GM12878 (cell line): Measurements from ENCODE around the gene CA6. TPM values are rescaled to one million over a fixed set of nuclear protein-coding genes. Genes with fewer than 3 reads are reported as not detected.

ENCODE experiments used
- BRCA1 ChIP-seq: IDR thresholded peaks from 2 replicates; pipeline ENCODE4 v1.6.1; 2011; ENCODE audit warnings: low read depth, low read length, improper control_type of control experiment
- CBX5 ChIP-seq: sonication (generic); IDR thresholded peaks from 2 replicates; pipeline ENCODE4 v1.6.1; 2016; ENCODE audit warnings: low read depth, moderate library complexity, mild to moderate bottlenecking, inconsistent platforms
- CUX1 ChIP-seq: IDR thresholded peaks from 2 replicates; pipeline ENCODE4 v1.6.1; 2012; ENCODE audit warnings: improper control_type of control experiment, low read depth, low read length; ENCODE audit not compliant: insufficient replicate concordance
- DPF2 ChIP-seq: fragments of 450-650 bp; IDR thresholded peaks from 2 replicates; pipeline ENCODE4 v1.6.1; 2017; ENCODE audit warnings: mild to moderate bottlenecking
- HCFC1 ChIP-seq: fragments of 150-350 bp; IDR thresholded peaks from 2 replicates; pipeline ENCODE4 v1.6.1; 2014; ENCODE audit warnings: low read length
- IKZF1 ChIP-seq: fragments of 450-650 bp; conservative IDR thresholded peaks from 2 replicates; pipeline ENCODE4 v1.6.1; 2017; ENCODE audit warnings: antibody characterized with exemption, mild to moderate bottlenecking
- NBN ChIP-seq: fragments of 450-650 bp; IDR thresholded peaks from 2 replicates; pipeline ENCODE4 v1.6.1; 2016
- NR2F1 ChIP-seq: fragments of 450-650 bp; conservative IDR thresholded peaks from 2 replicates; pipeline ENCODE4 v1.6.1; 2017; ENCODE audit warnings: mild to moderate bottlenecking
- RFX5 ChIP-seq: IDR thresholded peaks from 2 replicates; pipeline ENCODE4 v1.6.1; 2011; ENCODE audit warnings: low read depth, low read length, improper control_type of control experiment
- SMAD1 ChIP-seq: fragments of 450-650 bp; IDR thresholded peaks from 2 replicates; pipeline ENCODE4 v1.6.1; 2018; ENCODE audit warnings: mild to moderate bottlenecking, low read depth; ENCODE audit not compliant: partially characterized antibody
- YY1 ChIP-seq: IDR thresholded peaks from 2 replicates; pipeline ENCODE4 v1.6.1; 2011; ENCODE audit warnings: low read depth, mild to moderate bottlenecking, low read length
- ZBTB11 ChIP-seq: fragments of 450-650 bp; formaldehyde crosslinking; IDR thresholded peaks from 2 replicates; pipeline ENCODE4 v1.5.0; 2022; ENCODE audit warnings: mild to moderate bottlenecking, missing genetic modification characterization
- ZNF24 ChIP-seq: fragments of 450-650 bp; IDR thresholded peaks from 2 replicates; pipeline ENCODE4 v1.6.1; 2017; ENCODE audit warnings: antibody characterized with exemption, mild to moderate bottlenecking
- polyA plus RNA-seq, 11 experiments: library from polyadenylated mRNA; depleted of rRNA in 4 of 11; unstranded in 6 of 11; stranded (reverse) in 5 of 11; fragments of >200 nt; fragmentation: Nextera tagmentation in 4 of 11; fragmentation: Illumina TruSeq in 1 of 11; extraction: Ambion mirVana in 4 of 11; extraction: Trizol in 1 of 11; gene quantifications; 1 replicate in 1 of 11; 2 replicates in 10 of 11; pipeline versions ENCODE4 v1.2.1 to v1.2.3, GENCODE V29; 2011 to 2016; ENCODE audit warnings: inconsistent platforms in 2 of 11, missing spikeins in 2 of 11, low read depth in 1 of 11
- total RNA-seq, 4 experiments: library from RNA; depleted of rRNA in 3 of 4; stranded (reverse); fragments of >200 nt in 3 of 4; fragmentation: Illumina TruSeq in 1 of 4; extraction: Trizol in 1 of 4; gene quantifications; 2 replicates each; pipeline versions ENCODE4 v1.2.1 to v1.2.3, GENCODE V29; 2013 to 2021

The CA6 gene
- total and polyA plus RNA-seq, 10 of the 15 experiments (the other 5 are each of a cell fraction or from before 2014, with no cell fraction given), result not detected

- TF ChIP-seq IKZF1, result 0 out of 2 replicates have a peak, but pooled peaks have one; percentile 15
- TF ChIP-seq YY1, result peak; percentile 62; the same call in 1 of the 2 replicates
- TF ChIP-seq NR2F1, result no peak
- TF ChIP-seq BRCA1, result no peak
- no peak for TF ChIP-seq HCFC1
- TF ChIP-seq CUX1, result no peak
- TF ChIP-seq ZBTB11, result no peak
- no peak for TF ChIP-seq CBX5
- TF ChIP-seq NBN, result no peak
- TF ChIP-seq SMAD1, result no peak
- 0 out of 2 replicates have a peak, but pooled peaks have one; percentile 18 for TF ChIP-seq DPF2
- TF ChIP-seq ZNF24, result no peak
- no peak for TF ChIP-seq RFX5
Observed at GRCh38 chr1:9004700-9005394, 59.2 kb downstream of the CA6 start (continued).
